Measurements from ENCODE around the gene DHRS13.

Gene DHRS13

GRCh38 chr17:28911411-28912045, 8.6 kb upstream of the DHRS13 start:
- no peaks in the 10 kb centered on the region for H3K36me3 ChIP-seq (ENCODE audit: control insufficient read depth, insufficient read depth, low read length)

GRCh38 chr17:28910534-28910933, 7.7 kb upstream of the DHRS13 start:
- TF ChIP-seq CTCF (IDR thresholded peaks at IDR 0.05) = no peak
- no peak overlapping the region for H3K4me2 ChIP-seq (ENCODE audit: low read length)
- H3K4me3 ChIP-seq (ENCODE audit: low read depth, low read length) = no peak overlapping the region
- no peak overlapping the region for H3K9ac ChIP-seq
- H3K36me3 ChIP-seq (ENCODE audit: control insufficient read depth, insufficient read depth, low read length) = no peaks in the 10 kb centered on the region
- H3K79me2 ChIP-seq = peaks cover 8% of the 10 kb centered on the region
- H3K9me3 ChIP-seq (ENCODE audit: control insufficient read depth, low read length) = no peaks in the 10 kb centered on the region
- no peaks in the 10 kb centered on the region for H3K27me3 ChIP-seq (ENCODE audit: control insufficient read depth, insufficient read depth, low read length)
- H3K27ac ChIP-seq = no peak overlapping the region
- H2AFZ ChIP-seq = no peak overlapping the region
- H3K4me1 ChIP-seq = no peaks in the 10 kb centered on the region

More at GRCh38 chr17:28911411-28912045, 8.6 kb upstream of the DHRS13 start:
- Histone ChIP-seq H2AFZ (no peak overlapping the region), H3K27me3 (ENCODE audit: control insufficient read depth, insufficient read depth, low read length) (no peaks in the 10 kb centered on the region), H3K4me3 (ENCODE audit: low read depth, low read length) (no peak overlapping the region), H3K4me1 (no peaks in the 10 kb centered on the region), H3K9me3 (ENCODE audit: control insufficient read depth, low read length) (no peaks in the 10 kb centered on the region), H3K9ac (no peak overlapping the region), H3K4me2 (ENCODE audit: low read length) (no peak overlapping the region), H3K79me2 (peaks cover 8% of the 10 kb centered on the region), H3K27ac (no peak overlapping the region)
- TF ChIP-seq CTCF (IDR thresholded peaks at IDR 0.05) = no peak

- Histone ChIP-seq H3K4me3 (ENCODE audit: low read depth, low read length) (no peak overlapping the region), H3K27ac (no peak overlapping the region), H3K27me3 (ENCODE audit: control insufficient read depth, insufficient read depth, low read length) (no peaks in the 10 kb centered on the region), H3K79me2 (peaks cover 8% of the 10 kb centered on the region), H2AFZ (no peak overlapping the region), H3K9me3 (ENCODE audit: control insufficient read depth, low read length) (no peaks in the 10 kb centered on the region), H3K9ac (no peak overlapping the region), H3K36me3 (ENCODE audit: control insufficient read depth, insufficient read depth, low read length) (no peaks in the 10 kb centered on the region), H3K4me2 (ENCODE audit: low read length) (no peak overlapping the region), H3K4me1 (no peaks in the 10 kb centered on the region)
- TF ChIP-seq CTCF (IDR thresholded peaks at IDR 0.05) = no peak
These were observed 5.8 kb upstream of the DHRS13 start for GRCh38 chr17:28908640-28909167.

- no peak overlapping the region for H3K9ac ChIP-seq
- H3K4me1 ChIP-seq = no peaks in the 10 kb centered on the region
- H3K27ac ChIP-seq = no peak overlapping the region
- H3K36me3 ChIP-seq (ENCODE audit: control insufficient read depth, insufficient read depth, low read length) = no peaks in the 10 kb centered on the region
- no peak overlapping the region for H2AFZ ChIP-seq
- no peaks in the 10 kb centered on the region for H3K9me3 ChIP-seq (ENCODE audit: control insufficient read depth, low read length)
- H3K79me2 ChIP-seq = peaks cover 8% of the 10 kb centered on the region
- H3K27me3 ChIP-seq (ENCODE audit: control insufficient read depth, insufficient read depth, low read length) = no peaks in the 10 kb centered on the region
- no peak overlapping the region for H3K4me3 ChIP-seq (ENCODE audit: low read depth, low read length)
- TF ChIP-seq CTCF (IDR thresholded peaks at IDR 0.05) = no peak
- H3K4me2 ChIP-seq (ENCODE audit: low read length) = no peak overlapping the region
These were observed 5.0 kb upstream of the DHRS13 start for GRCh38 chr17:28907709-28908475.

Data from parathyroid adenoma (tissue), 2 donors.